ENCODE data around the gene DDOST.

DNA sequence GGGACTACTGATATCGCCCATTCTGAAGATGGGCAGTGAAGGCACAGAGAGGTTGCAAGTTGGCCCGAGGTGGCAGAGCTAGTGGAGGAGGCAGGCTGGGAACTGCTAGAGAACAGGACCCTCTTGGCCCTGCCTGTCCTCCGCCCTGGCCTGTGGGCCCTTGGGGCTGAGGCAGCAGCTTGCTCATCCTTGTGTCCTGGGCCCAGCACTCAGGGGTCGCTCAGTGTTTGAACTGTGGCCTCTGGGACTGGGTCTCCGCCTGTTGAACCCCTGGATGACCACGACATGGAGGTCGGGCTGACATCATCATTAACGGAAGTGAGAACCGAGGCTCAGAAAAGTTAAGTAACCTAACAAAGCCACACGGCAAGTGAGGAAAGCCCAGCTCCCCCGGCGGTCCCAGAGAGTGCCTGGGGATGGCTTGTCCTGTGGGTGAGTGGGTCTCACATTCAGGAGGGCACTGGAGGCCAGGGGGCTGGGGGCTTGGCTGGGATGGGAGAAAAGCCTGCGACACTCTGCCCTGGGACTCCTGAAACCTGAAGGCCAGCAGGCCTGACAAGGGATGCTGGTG, 23.0 kb upstream of the DDOST start:
- TF ChIP-seq BCL11A (IDR thresholded peaks at IDR 0.05; ENCODE audit: low read depth, low read length) = no peak
- TF ChIP-seq NFIC (IDR thresholded peaks at IDR 0.05; ENCODE audit: low read depth, low read length) = no peak
- TF ChIP-seq SMAD5 (IDR thresholded peaks at IDR 0.05; ENCODE audit: low read depth) = no peak
- no peak for TF ChIP-seq JUND (IDR thresholded peaks at IDR 0.05; ENCODE audit: low read depth, low read length)
- TF ChIP-seq, protein P1, sequence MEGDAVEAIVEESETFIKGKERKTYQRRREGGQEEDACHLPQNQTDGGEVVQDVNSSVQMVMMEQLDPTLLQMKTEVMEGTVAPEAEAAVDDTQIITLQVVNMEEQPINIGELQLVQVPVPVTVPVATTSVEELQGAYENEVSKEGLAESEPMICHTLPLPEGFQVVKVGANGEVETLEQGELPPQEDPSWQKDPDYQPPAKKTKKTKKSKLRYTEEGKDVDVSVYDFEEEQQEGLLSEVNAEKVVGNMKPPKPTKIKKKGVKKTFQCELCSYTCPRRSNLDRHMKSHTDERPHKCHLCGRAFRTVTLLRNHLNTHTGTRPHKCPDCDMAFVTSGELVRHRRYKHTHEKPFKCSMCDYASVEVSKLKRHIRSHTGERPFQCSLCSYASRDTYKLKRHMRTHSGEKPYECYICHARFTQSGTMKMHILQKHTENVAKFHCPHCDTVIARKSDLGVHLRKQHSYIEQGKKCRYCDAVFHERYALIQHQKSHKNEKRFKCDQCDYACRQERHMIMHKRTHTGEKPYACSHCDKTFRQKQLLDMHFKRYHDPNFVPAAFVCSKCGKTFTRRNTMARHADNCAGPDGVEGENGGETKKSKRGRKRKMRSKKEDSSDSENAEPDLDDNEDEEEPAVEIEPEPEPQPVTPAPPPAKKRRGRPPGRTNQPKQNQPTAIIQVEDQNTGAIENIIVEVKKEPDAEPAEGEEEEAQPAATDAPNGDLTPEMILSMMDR (IDR thresholded peaks at IDR 0.05 in 2 of 3, conservative IDR thresholded peaks at IDR 0.05 in 1 of 3; ENCODE audit: control insufficient read depth in 2 of 3, extremely low read depth in 1 of 3, insufficient read depth in 1 of 3, low read depth in 3 of 3, low read length in 3 of 3) = no peak
- TF ChIP-seq MYC (IDR thresholded peaks at IDR 0.05; ENCODE audit: insufficient read depth, insufficient read length, insufficient replicate concordance, low read length, severe bottlenecking) = no peak
- TF ChIP-seq, protein P2, sequence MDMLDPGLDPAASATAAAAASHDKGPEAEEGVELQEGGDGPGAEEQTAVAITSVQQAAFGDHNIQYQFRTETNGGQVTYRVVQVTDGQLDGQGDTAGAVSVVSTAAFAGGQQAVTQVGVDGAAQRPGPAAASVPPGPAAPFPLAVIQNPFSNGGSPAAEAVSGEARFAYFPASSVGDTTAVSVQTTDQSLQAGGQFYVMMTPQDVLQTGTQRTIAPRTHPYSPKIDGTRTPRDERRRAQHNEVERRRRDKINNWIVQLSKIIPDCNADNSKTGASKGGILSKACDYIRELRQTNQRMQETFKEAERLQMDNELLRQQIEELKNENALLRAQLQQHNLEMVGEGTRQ (IDR thresholded peaks at IDR 0.05; ENCODE audit: borderline replicate concordance, low read depth, low read length) = no peak
- no peak for TF ChIP-seq CHD2 (IDR thresholded peaks at IDR 0.05; ENCODE audit: borderline replicate concordance, low read depth, low read length)
- TF ChIP-seq EP300 (IDR thresholded peaks at IDR 0.05; ENCODE audit: borderline replicate concordance in 1 of 2, control insufficient read depth in 1 of 2, low read depth in 2 of 2, low read length in 2 of 2) = no peak
